ENCODE results near the gene ZNF839. TPM values are rescaled to one million over a fixed set of nuclear protein-coding genes. Genes with fewer than 3 reads are reported as not detected.

ZNF839 gene
- total and polyA plus RNA-seq, 2 of the 4 experiments (the other 2 are of a cell fraction), result 5.7 to 10.7 TPM

DNA sequence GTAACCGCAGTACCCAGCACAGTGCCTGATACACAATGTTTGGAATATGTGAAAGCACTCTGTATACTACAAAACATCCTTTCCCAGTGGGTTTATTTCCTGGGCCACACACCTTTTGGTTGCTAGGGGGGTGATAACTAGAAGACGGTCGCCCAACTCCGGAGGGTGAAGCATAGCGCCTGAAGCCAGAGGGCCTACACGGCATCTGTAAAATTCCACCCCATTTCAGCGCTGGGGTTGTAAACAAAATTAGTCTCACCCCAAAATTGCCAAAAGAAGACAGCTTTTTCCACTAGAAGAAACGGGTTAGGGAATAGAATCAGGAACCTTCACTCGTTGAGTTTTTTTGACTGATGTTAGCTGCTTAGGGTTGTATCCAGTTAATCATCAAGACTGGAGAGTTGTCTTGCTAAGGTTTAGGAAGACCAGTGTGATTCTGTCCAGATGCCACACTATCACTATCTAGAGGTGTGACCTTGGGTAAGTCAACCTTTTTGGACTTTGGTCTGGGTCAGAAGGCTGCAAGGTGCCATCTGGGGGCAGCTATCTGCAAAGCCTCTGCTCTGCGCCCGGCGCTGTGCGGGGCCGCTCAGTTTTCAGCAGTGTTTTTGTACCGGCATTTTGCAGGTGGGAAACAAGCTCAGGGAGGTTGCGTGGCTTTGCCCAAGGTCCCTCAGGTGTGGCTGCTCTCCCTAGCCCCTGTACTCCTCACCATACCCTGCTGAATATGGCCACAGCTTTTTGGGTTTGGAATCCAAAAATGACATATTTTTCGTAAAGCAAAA lies 1.3 kb downstream of the ZNF839 start:
- ChIA-PET CTCF (no interaction called here), POLR2A (ENCODE audit: unreplicated experiment) (no interaction called here)
- dilution Hi-C loops (cut with HindIII; ENCODE audit: low sequenced_read_pairs, unreplicated experiment), result no loop called here
- DNase-seq (no peak), ATAC-seq (ENCODE audit: low read depth) (no peak)
- no peaks in the 10 kb centered on the region for H3K27me3 ChIP-seq (ENCODE audit: control insufficient read depth, insufficient read depth, low read length)
- no peaks in the 10 kb centered on the region for H3K9me3 ChIP-seq (ENCODE audit: control insufficient read depth, insufficient read depth, low read length)
- no peak overlapping the region for H2BK15ac ChIP-seq (ENCODE audit: low read depth, low read length)
- H3K79me1 ChIP-seq (ENCODE audit: low read depth in 1 of 2, low read length in 2 of 2), result peaks cover 14 to 35% of the 10 kb centered on the region in 2 experiments
- H3K27ac ChIP-seq (ENCODE audit: insufficient read depth, low read length), result no peak overlapping the region; the same call in 1 of the 2 replicates
- no peak overlapping the region for H3K18ac ChIP-seq (ENCODE audit: low read depth, low read length)
- intact Hi-C loops (cut with micrococcal nuclease), result no loop called here
- no TSS peak for BruUV-seq (replicated peaks)
- peak overlapping the region; percentile 97; the same call in 1 of the 2 replicates for H3K23ac ChIP-seq (ENCODE audit: low read depth, low read length)
- peaks cover under 1% of the 10 kb centered on the region; the same call in 1 of the 2 replicates for H3K36me3 ChIP-seq (ENCODE audit: control insufficient read depth, insufficient read depth, low read length)
- H4K8ac ChIP-seq (ENCODE audit: low read depth in 2 of 2, low read length in 2 of 2), result peak overlapping the region; percentile 97 to 100
- H3K4me3 ChIP-seq (ENCODE audit: insufficient read depth, low read depth, low read length), result peak overlapping the region; percentile 78; the same call in 1 of the 2 replicates
- no peak overlapping the region for H3K56ac ChIP-seq (ENCODE audit: extremely low read depth, insufficient read depth, low read length)
- H4K5ac ChIP-seq (ENCODE audit: low read depth, low read length), result peak overlapping the region; percentile 95
- no peak overlapping the region for H2BK120ac ChIP-seq (ENCODE audit: low read depth, low read length)
- H2AK9ac ChIP-seq (replicated peaks; ENCODE audit: low read depth, low read length, poor library complexity), result peak overlapping the region; percentile 96
- peak overlapping the region; percentile 96 for H2AFZ ChIP-seq (replicated peaks; ENCODE audit: low read length, poor library complexity)
- H4K91ac ChIP-seq (ENCODE audit: insufficient read depth, low read depth, low read length), result no peak overlapping the region
- TF ChIP-seq MAZ (IDR thresholded peaks at IDR 0.05; ENCODE audit: borderline replicate concordance, low read depth, low read length), result no peak
- no peak for TF ChIP-seq MAFK (IDR thresholded peaks at IDR 0.05; ENCODE audit: low read depth, low read length)
- TF ChIP-seq SMC3 (IDR thresholded peaks at IDR 0.05; ENCODE audit: low read depth, low read length), result no peak
- TF ChIP-seq USF2 (IDR thresholded peaks at IDR 0.05; ENCODE audit: low read depth, low read length), result no peak
- TF ChIP-seq RCOR1 (IDR thresholded peaks at IDR 0.05; ENCODE audit: insufficient replicate concordance, low read length), result no peak
- TF ChIP-seq CEBPB (IDR thresholded peaks at IDR 0.05; ENCODE audit: low read depth, low read length), result no peak
- TF ChIP-seq, protein P1, sequence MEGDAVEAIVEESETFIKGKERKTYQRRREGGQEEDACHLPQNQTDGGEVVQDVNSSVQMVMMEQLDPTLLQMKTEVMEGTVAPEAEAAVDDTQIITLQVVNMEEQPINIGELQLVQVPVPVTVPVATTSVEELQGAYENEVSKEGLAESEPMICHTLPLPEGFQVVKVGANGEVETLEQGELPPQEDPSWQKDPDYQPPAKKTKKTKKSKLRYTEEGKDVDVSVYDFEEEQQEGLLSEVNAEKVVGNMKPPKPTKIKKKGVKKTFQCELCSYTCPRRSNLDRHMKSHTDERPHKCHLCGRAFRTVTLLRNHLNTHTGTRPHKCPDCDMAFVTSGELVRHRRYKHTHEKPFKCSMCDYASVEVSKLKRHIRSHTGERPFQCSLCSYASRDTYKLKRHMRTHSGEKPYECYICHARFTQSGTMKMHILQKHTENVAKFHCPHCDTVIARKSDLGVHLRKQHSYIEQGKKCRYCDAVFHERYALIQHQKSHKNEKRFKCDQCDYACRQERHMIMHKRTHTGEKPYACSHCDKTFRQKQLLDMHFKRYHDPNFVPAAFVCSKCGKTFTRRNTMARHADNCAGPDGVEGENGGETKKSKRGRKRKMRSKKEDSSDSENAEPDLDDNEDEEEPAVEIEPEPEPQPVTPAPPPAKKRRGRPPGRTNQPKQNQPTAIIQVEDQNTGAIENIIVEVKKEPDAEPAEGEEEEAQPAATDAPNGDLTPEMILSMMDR (conservative IDR thresholded peaks at IDR 0.05; ENCODE audit: low read depth, low read length), result no peak
- TF ChIP-seq, protein P2, sequence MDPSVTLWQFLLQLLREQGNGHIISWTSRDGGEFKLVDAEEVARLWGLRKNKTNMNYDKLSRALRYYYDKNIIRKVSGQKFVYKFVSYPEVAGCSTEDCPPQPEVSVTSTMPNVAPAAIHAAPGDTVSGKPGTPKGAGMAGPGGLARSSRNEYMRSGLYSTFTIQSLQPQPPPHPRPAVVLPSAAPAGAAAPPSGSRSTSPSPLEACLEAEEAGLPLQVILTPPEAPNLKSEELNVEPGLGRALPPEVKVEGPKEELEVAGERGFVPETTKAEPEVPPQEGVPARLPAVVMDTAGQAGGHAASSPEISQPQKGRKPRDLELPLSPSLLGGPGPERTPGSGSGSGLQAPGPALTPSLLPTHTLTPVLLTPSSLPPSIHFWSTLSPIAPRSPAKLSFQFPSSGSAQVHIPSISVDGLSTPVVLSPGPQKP (IDR thresholded peaks at IDR 0.05; ENCODE audit: borderline replicate concordance, low read depth, low read length), result no peak
- TF ChIP-seq POLR2A (IDR thresholded peaks at IDR 0.05; ENCODE audit: low read depth, low read length), result no peak
- TF ChIP-seq RAD21 (IDR thresholded peaks at IDR 0.05; ENCODE audit: low read length), result no peak
- TF ChIP-seq FOS (IDR thresholded peaks at IDR 0.05; ENCODE audit: low read depth, low read length), result no peak
- TF ChIP-seq NFE2L2 (IDR thresholded peaks at IDR 0.05; ENCODE audit: low read depth, low read length), result no peak
- H4K20me1 ChIP-seq (ENCODE audit: insufficient read depth, low read length), result no peaks in the 10 kb centered on the region
- peak overlapping the region; percentile 95 for H3K4me2 ChIP-seq (ENCODE audit: low read depth, low read length)
- H3K14ac ChIP-seq (replicated peaks; ENCODE audit: low read depth, low read length), result peak overlapping the region; percentile 98; the same call in 1 of the 2 replicates
- peaks cover 15% of the 10 kb centered on the region for H3K4me1 ChIP-seq (ENCODE audit: control insufficient read depth, insufficient read depth, low read length)
- in situ Hi-C loops (cut with MboI; ENCODE audit: low sequenced_read_pairs), result loop anchor here (25.0 kb wide), 3 partner anchors 234 to 559 kb away; partner anchors contain the start of genes DYNC1H1, HSP90AA1 and PPP2R5C
- peak overlapping the region; percentile 91 for H2AK5ac ChIP-seq (ENCODE audit: low read depth, low read length)
- WGBS, 2 experiments (ENCODE audit: extremely low coverage in 2 of 2, insufficient read length in 1 of 2), result no CpG with 5 or more reads among the region's 17 CpGs
- H3K9ac ChIP-seq (ENCODE audit: low read depth, low read length), result peak overlapping the region; percentile 94
- H2BK20ac ChIP-seq (ENCODE audit: low read depth, low read length), result no peak overlapping the region
- H3K4ac ChIP-seq (ENCODE audit: low read depth, low read length), result peak overlapping the region; percentile 98
- H2BK5ac ChIP-seq (ENCODE audit: low read depth, low read length, poor library complexity, severe bottlenecking), result peak overlapping the region; percentile 25
- H3K9me1 ChIP-seq (ENCODE audit: insufficient read depth, low read length), result peaks cover 19% of the 10 kb centered on the region

Data from IMR-90 (cell line).